ENCODE results near the gene IRF9.
A peak's percentile ranks its signal among the peaks of the same experiment; 100 is the strongest.

The IRF9 gene

GRCh38 chr14:24132061-24132685 lies 28.9 kb upstream of the IRF9 start:
- no peak for DNase-seq (ENCODE audit: low spot score)

GRCh38 chr14:24132976-24133375 lies 28.1 kb upstream of the IRF9 start:
- DNase-seq (ENCODE audit: low spot score): no peak

GRCh38 chr14:24133735-24134134 lies 27.3 kb upstream of the IRF9 start:
- DNase-seq (ENCODE audit: low spot score): no peak

- DNase-seq (ENCODE audit: low spot score): no peak
These were observed 25.6 kb upstream of the IRF9 start for GRCh38 chr14:24135584-24135833.

- DNase-seq (ENCODE audit: low spot score): peak; percentile 87
These were observed 25.0 kb upstream of the IRF9 start, which contains the start of gene PSME1 for GRCh38 chr14:24135834-24136683. PSME1 (plus strand) TSS chr14:24136194; CDS start chr14:24136263, 69 bp downstream.

GRCh38 chr14:24136684-24137528 lies 24.2 kb upstream of the IRF9 start:
- no peak for DNase-seq (ENCODE audit: low spot score)

GRCh38 chr14:24137529-24138395 lies 23.3 kb upstream of the IRF9 start:
- no peak for DNase-seq (ENCODE audit: low spot score)

GRCh38 chr14:24138396-24139271 lies 22.4 kb upstream of the IRF9 start:
- DNase-seq (ENCODE audit: low spot score): no peak

GRCh38 chr14:24139272-24139934 lies 21.7 kb upstream of the IRF9 start:
- no peak for DNase-seq (ENCODE audit: low spot score)

GRCh38 chr14:24141097-24141880 lies 19.8 kb upstream of the IRF9 start, which contains the start of gene EMC9:
EMC9 (minus strand) TSS chr14:24141591; CDS start chr14:24141304, 287 bp downstream.
- DNase-seq (ENCODE audit: low spot score): peak; percentile 99

GRCh38 chr14:24143511-24143910 lies 17.6 kb upstream of the IRF9 start:
- peak; percentile 57 for DNase-seq (ENCODE audit: low spot score)

- DNase-seq (ENCODE audit: low spot score): no peak
These were observed 16.6 kb upstream of the IRF9 start for GRCh38 chr14:24144451-24144850.

- DNase-seq (ENCODE audit: low spot score): no peak
These were observed 15.8 kb upstream of the IRF9 start for GRCh38 chr14:24145219-24145618.

- peak; percentile 71 for DNase-seq (ENCODE audit: low spot score)
These were observed 15.2 kb upstream of the IRF9 start for GRCh38 chr14:24145690-24146452.

GRCh38 chr14:24146453-24146977 lies 14.6 kb upstream of the IRF9 start, which contains the start of gene PSME2:
PSME2 (minus strand) TSS chr14:24146610; CDS start chr14:24146581, 29 bp downstream.
- peak; percentile 96 for DNase-seq (ENCODE audit: low spot score)

- peak; percentile 98 for DNase-seq (ENCODE audit: low spot score)
These were observed 13.9 kb upstream of the IRF9 start, which contains the start of gene RNF31 for GRCh38 chr14:24146978-24147760. RNF31 (plus strand) TSS chr14:24147498; CDS start chr14:24147699, 201 bp downstream.

GRCh38 chr14:24147761-24148428 lies 13.2 kb upstream of the IRF9 start:
- DNase-seq (ENCODE audit: low spot score): peak; percentile 58

Data from RKO (cell line).